OCI-LY7 (cell line): Measurements from ENCODE around the gene DNASE1L1. TPM values are rescaled to one million over a fixed set of nuclear protein-coding genes. Genes with fewer than 3 reads are reported as not detected.

Experiments used
- BruUV-seq: library from RNA; stranded (reverse); fragments of 400-500 nt; replicated peaks from 2 replicates; lab custom pipeline; 2021; lab: Mats Ljungman, UMichigan
- CTCF ChIA-PET: fragments of 300-600 bp; sonication (Branson Sonifier 250); formaldehyde crosslinking; loops from one replicate; lab custom pipeline; 2022; ENCODE audit warnings: antibody characterized with exemption; ENCODE audit not compliant: unreplicated experiment; lab: Charles Lee
- POLR2A ChIA-PET: fragments of 300-600 bp; sonication (Branson Sonifier 250); formaldehyde crosslinking; loops from one replicate; lab custom pipeline; 2022; ENCODE audit warnings: antibody characterized with exemption; lab: Charles Lee
- DNase-seq: peaks from one replicate; pipeline ENCODE4 v3.0.0-alpha.2; 2015; ENCODE audit warnings: low spot score
- H2AFZ ChIP-seq: fragments of 200-600 bp; sonication (generic), shearing (Covaris generic); 2 replicates; pipeline ENCODE4 v1.6.1; 2014; ENCODE audit warnings: mild to moderate bottlenecking, antibody characterized with exemption, low read length, moderate library complexity
- H3K27ac ChIP-seq: fragments of 200-600 bp; sonication (generic); 2 replicates; pipeline ENCODE4 v1.5.1; 2014; ENCODE audit warnings: mixed run types, low read depth, mild to moderate bottlenecking, moderate library complexity, low read length, inconsistent platforms; ENCODE audit not compliant: poor library complexity, severe bottlenecking
- H3K36me3 ChIP-seq: fragments of 200-600 bp; sonication (generic); 2 replicates; pipeline ENCODE4 v1.6.1; 2014; ENCODE audit warnings: mild to moderate bottlenecking, antibody characterized with exemption, low read length, moderate library complexity, mixed read lengths; ENCODE audit not compliant: insufficient read depth
- H3K4me1 ChIP-seq: fragments of 200-600 bp; sonication (generic); 2 replicates; pipeline ENCODE4 v1.5.1; 2014; ENCODE audit warnings: mild to moderate bottlenecking, low read length; ENCODE audit not compliant: insufficient read depth, poor library complexity, severe bottlenecking
- H3K4me2 ChIP-seq: fragments of 200-600 bp; sonication (generic); 2 replicates; pipeline ENCODE4 v1.6.1; 2014; ENCODE audit warnings: mild to moderate bottlenecking, low read length
- H3K4me3 ChIP-seq: fragments of 200-600 bp; sonication (generic); 2 replicates; pipeline ENCODE4 v1.5.1; 2014; ENCODE audit warnings: mild to moderate bottlenecking, low read depth, low read length; ENCODE audit not compliant: poor library complexity, severe bottlenecking
- H3K79me2 ChIP-seq: fragments of 200-600 bp; sonication (generic); 2 replicates; pipeline ENCODE4 v1.6.1; 2016; ENCODE audit warnings: low read depth, mild to moderate bottlenecking, low read length, moderate library complexity, mixed read lengths; ENCODE audit not compliant: insufficient read depth
- H3K9me2 ChIP-seq: fragments of 200-600 bp; sonication (generic); 2 replicates; pipeline ENCODE4 v1.6.1; 2016; ENCODE audit warnings: mild to moderate bottlenecking, low read length, mixed read lengths; ENCODE audit not compliant: insufficient read depth
- H3K9me3 ChIP-seq: fragments of 200-600 bp; sonication (generic); 2 replicates; pipeline ENCODE4 v1.6.1; 2014; ENCODE audit warnings: mild to moderate bottlenecking, mixed run types, low read length, mixed read lengths
- H4K20me1 ChIP-seq: fragments of 200-600 bp; sonication (generic); 2 replicates; pipeline ENCODE4 v1.6.1; 2014; ENCODE audit warnings: mild to moderate bottlenecking, antibody characterized with exemption, low read length, moderate library complexity, mixed read lengths; ENCODE audit not compliant: insufficient read depth
- EZH2phosphoT487 ChIP-seq: fragments of 200-600 bp; sonication (generic); IDR thresholded peaks from 2 replicates; pipeline ENCODE4 v1.6.1; 2018; ENCODE audit warnings: low read depth, borderline replicate concordance, mild to moderate bottlenecking, mixed run types, antibody characterized with exemption, low read length, moderate library complexity, mixed read lengths
- intact Hi-C: fragments of 100-400 bp; cut with micrococcal nuclease; formaldehyde crosslinking; loops from one replicate; pipeline ENCODE4 v1.10.0; 2022; ENCODE audit not compliant: unreplicated experiment
- total RNA-seq, 2 experiments: library from RNA; depleted of rRNA in 1 of 2; stranded (reverse); fragments of >200 nt in 1 of 2; shearing (Covaris generic) in 1 of 2; gene quantifications; 2 replicates each; pipeline ENCODE4 v1.2.3, GENCODE V29; 2014 to 2022
- TF ChIP-seq, protein P1 (sequence below): fragments of 200-600 bp; sonication (generic); conservative IDR thresholded peaks from 2 replicates; pipeline ENCODE4 v1.5.1; 2014; ENCODE audit warnings: mild to moderate bottlenecking, antibody characterized with exemption, low read length, moderate library complexity, mixed read lengths

Gene DNASE1L1
- total RNA-seq, 2 experiments from 2014 or later = 23.1 to 30.1 TPM

DNA sequence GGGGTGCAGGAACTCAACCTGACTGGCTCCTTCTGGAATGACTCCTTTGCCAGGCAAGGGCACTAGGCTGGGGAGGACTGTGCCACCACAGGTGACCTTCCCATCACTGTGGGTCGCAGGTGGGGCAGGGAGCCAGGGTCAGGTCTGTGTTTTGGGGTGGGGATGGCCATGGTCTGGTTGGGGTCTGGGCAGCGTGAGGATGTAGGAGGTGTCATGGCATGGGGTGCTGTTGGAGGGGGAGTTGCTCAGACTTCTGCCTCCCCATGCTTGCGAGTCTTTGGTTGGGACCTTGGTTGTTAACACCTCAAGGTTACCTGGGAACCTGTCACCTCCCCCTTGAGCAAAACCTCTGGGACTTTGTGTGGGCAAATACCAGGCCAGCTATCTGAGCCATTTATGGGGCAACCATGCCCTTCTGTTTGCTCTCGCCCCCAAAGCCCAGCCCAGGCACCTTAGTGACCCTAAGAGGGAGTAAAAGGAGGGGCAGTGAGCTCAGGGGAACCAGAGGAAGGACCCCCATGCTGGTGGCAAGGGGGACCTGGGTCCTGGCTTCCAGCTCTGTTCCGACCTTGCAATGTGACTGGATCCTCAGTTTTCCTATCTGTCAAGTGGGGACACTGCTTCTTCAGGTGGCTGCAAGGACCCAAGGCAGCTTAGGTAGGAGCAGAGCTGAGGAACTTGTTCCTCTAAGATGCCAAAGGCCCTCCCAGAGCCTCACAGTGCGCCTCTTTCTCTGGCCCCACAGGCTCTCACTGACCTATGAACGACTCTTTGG, 25.5 kb upstream of the DNASE1L1 start:
- peaks cover 18% of the 10 kb centered on the region; the same call in 1 of the 2 replicates for H3K36me3 ChIP-seq
- CTCF ChIA-PET = no interaction called here

DNA sequence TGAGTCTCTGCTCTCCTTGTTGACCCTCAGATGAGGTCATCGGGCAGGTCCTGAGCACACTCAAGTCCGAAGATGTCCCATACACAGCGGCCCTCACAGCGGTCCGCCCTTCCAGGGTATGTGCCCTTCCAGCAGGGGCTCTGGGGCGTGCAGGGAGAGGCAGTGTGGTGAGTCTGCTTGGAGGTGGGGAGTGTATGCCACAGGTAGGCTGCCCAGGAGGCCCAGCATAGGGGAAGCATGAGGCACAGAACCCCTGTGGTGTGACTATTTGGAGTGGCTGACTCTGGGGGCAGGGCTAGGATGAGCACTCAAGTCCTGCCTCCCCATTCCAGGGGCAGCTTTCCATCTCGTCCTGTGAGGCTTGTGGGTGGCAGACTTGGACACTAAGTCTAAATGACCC, 24.6 kb upstream of the DNASE1L1 start:
- CTCF ChIA-PET = no interaction called here
- no TSS peak for BruUV-seq
- H3K9me3 ChIP-seq = no peaks in the 10 kb centered on the region
- H3K36me3 ChIP-seq = peaks cover 10% of the 10 kb centered on the region; the same call in 1 of the 2 replicates
- DNase-seq = no peak
- POLR2A ChIA-PET = no interaction called here
- no peak overlapping the region for H3K4me2 ChIP-seq
- H3K79me2 ChIP-seq = peaks cover 20% of the 10 kb centered on the region
- H3K9me2 ChIP-seq = no peaks in the 10 kb centered on the region
- H4K20me1 ChIP-seq = no peaks in the 10 kb centered on the region
- no peak for TF ChIP-seq EZH2phosphoT487
- TF ChIP-seq, protein P1, sequence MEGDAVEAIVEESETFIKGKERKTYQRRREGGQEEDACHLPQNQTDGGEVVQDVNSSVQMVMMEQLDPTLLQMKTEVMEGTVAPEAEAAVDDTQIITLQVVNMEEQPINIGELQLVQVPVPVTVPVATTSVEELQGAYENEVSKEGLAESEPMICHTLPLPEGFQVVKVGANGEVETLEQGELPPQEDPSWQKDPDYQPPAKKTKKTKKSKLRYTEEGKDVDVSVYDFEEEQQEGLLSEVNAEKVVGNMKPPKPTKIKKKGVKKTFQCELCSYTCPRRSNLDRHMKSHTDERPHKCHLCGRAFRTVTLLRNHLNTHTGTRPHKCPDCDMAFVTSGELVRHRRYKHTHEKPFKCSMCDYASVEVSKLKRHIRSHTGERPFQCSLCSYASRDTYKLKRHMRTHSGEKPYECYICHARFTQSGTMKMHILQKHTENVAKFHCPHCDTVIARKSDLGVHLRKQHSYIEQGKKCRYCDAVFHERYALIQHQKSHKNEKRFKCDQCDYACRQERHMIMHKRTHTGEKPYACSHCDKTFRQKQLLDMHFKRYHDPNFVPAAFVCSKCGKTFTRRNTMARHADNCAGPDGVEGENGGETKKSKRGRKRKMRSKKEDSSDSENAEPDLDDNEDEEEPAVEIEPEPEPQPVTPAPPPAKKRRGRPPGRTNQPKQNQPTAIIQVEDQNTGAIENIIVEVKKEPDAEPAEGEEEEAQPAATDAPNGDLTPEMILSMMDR = no peak
- no peak overlapping the region for H2AFZ ChIP-seq
- H3K27ac ChIP-seq = no peak overlapping the region
- H3K4me3 ChIP-seq = no peak overlapping the region
- intact Hi-C loops = no loop called here
- H3K4me1 ChIP-seq = peaks cover 23% of the 10 kb centered on the region

More for the DNA sequence above, 25.5 kb upstream of the DNASE1L1 start:
- no peak overlapping the region for H3K4me2 ChIP-seq
- no peak overlapping the region for H3K27ac ChIP-seq
- intact Hi-C loops = no loop called here
- no peak for DNase-seq
- H3K9me2 ChIP-seq = no peaks in the 10 kb centered on the region
- H3K79me2 ChIP-seq = peaks cover 19% of the 10 kb centered on the region
- POLR2A ChIA-PET = no interaction called here
- H2AFZ ChIP-seq = no peak overlapping the region
- TF ChIP-seq EZH2phosphoT487 = no peak
- TF ChIP-seq, protein P1 = no peak
- no peaks in the 10 kb centered on the region for H4K20me1 ChIP-seq
- H3K4me3 ChIP-seq = no peak overlapping the region
- H3K9me3 ChIP-seq = no peaks in the 10 kb centered on the region
- peaks cover 18% of the 10 kb centered on the region for H3K4me1 ChIP-seq
- no TSS peak for BruUV-seq

DNA sequence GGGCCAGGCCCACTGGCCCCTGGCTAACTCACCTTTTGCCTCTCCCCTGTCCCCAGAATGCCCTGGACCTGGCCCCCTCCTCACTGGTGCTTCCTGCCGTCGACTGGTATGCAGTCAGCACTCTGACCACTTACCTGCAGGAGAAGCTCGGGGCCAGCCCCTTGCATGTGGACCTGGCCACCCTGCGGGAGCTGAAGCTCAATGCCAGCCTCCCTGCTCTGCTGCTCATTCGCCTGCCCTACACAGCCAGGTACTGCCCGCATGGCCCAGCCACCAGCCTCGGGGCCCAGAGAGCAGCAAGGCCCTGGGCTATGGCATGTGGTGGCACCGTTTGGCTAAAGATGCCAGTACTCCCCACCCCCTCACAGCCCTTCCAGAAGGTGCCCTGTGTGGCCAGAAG, 23.2 kb upstream of the DNASE1L1 start:
- no peaks in the 10 kb centered on the region for H4K20me1 ChIP-seq
- peaks cover 13% of the 10 kb centered on the region; the same call in 1 of the 2 replicates for H3K79me2 ChIP-seq
- H3K4me3 ChIP-seq = no peak overlapping the region
- no peaks in the 10 kb centered on the region for H3K9me3 ChIP-seq
- POLR2A ChIA-PET = no interaction called here
- CTCF ChIA-PET = no interaction called here
- no peak overlapping the region for H2AFZ ChIP-seq
- H3K9me2 ChIP-seq = no peaks in the 10 kb centered on the region
- TF ChIP-seq, protein P1 = no peak
- no peak for TF ChIP-seq EZH2phosphoT487
- peaks cover 8% of the 10 kb centered on the region; the same call in 1 of the 2 replicates for H3K36me3 ChIP-seq
- intact Hi-C loops = no loop called here
- H3K4me1 ChIP-seq = peaks cover 19% of the 10 kb centered on the region
- H3K27ac ChIP-seq = no peak overlapping the region
- H3K4me2 ChIP-seq = no peak overlapping the region
- no peak for DNase-seq
- BruUV-seq = no TSS peak
